ENCODE results near the gene TIMM17A. TPM values are rescaled to one million over a fixed set of nuclear protein-coding genes. Genes with fewer than 3 reads are reported as not detected.

Gene TIMM17A
- total RNA-seq, 2 experiments from 2014 or later, result 43.8 to 67.2 TPM

- BruUV-seq (replicated peaks), result no TSS peak
- Histone ChIP-seq H3K79me2 (ENCODE audit: insufficient read depth, low read depth, low read length) (no peaks in the 10 kb centered on the region), H3K4me3 (ENCODE audit: low read depth, low read length, poor library complexity, severe bottlenecking) (no peak overlapping the region), H3K9me3 (ENCODE audit: low read length) (no peaks in the 10 kb centered on the region), H3K9me2 (ENCODE audit: insufficient read depth, low read length) (no peaks in the 10 kb centered on the region), H3K36me3 (ENCODE audit: insufficient read depth, low read length) (no peaks in the 10 kb centered on the region), H2AFZ (ENCODE audit: low read length) (no peak overlapping the region), H3K4me2 (ENCODE audit: low read length) (no peak overlapping the region), H4K20me1 (ENCODE audit: insufficient read depth, low read length) (no peaks in the 10 kb centered on the region), H3K27ac (ENCODE audit: low read depth, low read length, poor library complexity, severe bottlenecking) (no peak overlapping the region), H3K4me1 (ENCODE audit: insufficient read depth, low read length, poor library complexity, severe bottlenecking) (no peaks in the 10 kb centered on the region)
- intact Hi-C loops (cut with micrococcal nuclease; ENCODE audit: unreplicated experiment), result no loop called here
- no peak for DNase-seq (ENCODE audit: low spot score)
- ChIA-PET POLR2A (no interaction called here), CTCF (ENCODE audit: unreplicated experiment) (no interaction called here)
- TF ChIP-seq CTCF (conservative IDR thresholded peaks at IDR 0.05; ENCODE audit: low read length) (peak; percentile 59), EZH2phosphoT487 (IDR thresholded peaks at IDR 0.05; ENCODE audit: borderline replicate concordance, low read depth, low read length) (no peak)
Measured at GRCh38 chr1:201945157-201945556, 10.1 kb upstream of the TIMM17A start.

- Histone ChIP-seq H3K4me1 (ENCODE audit: insufficient read depth, low read length, poor library complexity, severe bottlenecking) (no peaks in the 10 kb centered on the region), H3K79me2 (ENCODE audit: insufficient read depth, low read depth, low read length) (no peaks in the 10 kb centered on the region), H3K9me3 (ENCODE audit: low read length) (no peaks in the 10 kb centered on the region), H3K4me2 (ENCODE audit: low read length) (no peak overlapping the region), H2AFZ (ENCODE audit: low read length) (no peak overlapping the region), H3K4me3 (ENCODE audit: low read depth, low read length, poor library complexity, severe bottlenecking) (no peak overlapping the region), H3K36me3 (ENCODE audit: insufficient read depth, low read length) (no peaks in the 10 kb centered on the region), H4K20me1 (ENCODE audit: insufficient read depth, low read length) (no peaks in the 10 kb centered on the region), H3K9me2 (ENCODE audit: insufficient read depth, low read length) (no peaks in the 10 kb centered on the region), H3K27ac (ENCODE audit: low read depth, low read length, poor library complexity, severe bottlenecking) (no peak overlapping the region)
- TF ChIP-seq CTCF (conservative IDR thresholded peaks at IDR 0.05; ENCODE audit: low read length), result no peak
- TF ChIP-seq EZH2phosphoT487 (IDR thresholded peaks at IDR 0.05; ENCODE audit: borderline replicate concordance, low read depth, low read length), result no peak
- BruUV-seq (replicated peaks), result no TSS peak
- DNase-seq (ENCODE audit: low spot score), result no peak
- ChIA-PET POLR2A (no interaction called here), CTCF (ENCODE audit: unreplicated experiment) (no interaction called here)
- intact Hi-C loops (cut with micrococcal nuclease; ENCODE audit: unreplicated experiment), result no loop called here
Measured at GRCh38 chr1:201945863-201946223, 9.5 kb upstream of the TIMM17A start.

GRCh38 chr1:201946224-201946908, 8.9 kb upstream of the TIMM17A start, which contains the start of gene LMOD1:
Gene LMOD1, minus strand, starts transcription at chr1:201946548. Its CDS starts 208 bp downstream, at chr1:201946340.
- H4K20me1 ChIP-seq (ENCODE audit: insufficient read depth, low read length), result no peaks in the 10 kb centered on the region
- no peaks in the 10 kb centered on the region for H3K79me2 ChIP-seq (ENCODE audit: insufficient read depth, low read depth, low read length)
- H3K9me2 ChIP-seq (ENCODE audit: insufficient read depth, low read length), result no peaks in the 10 kb centered on the region
- intact Hi-C loops (cut with micrococcal nuclease; ENCODE audit: unreplicated experiment), result no loop called here
- BruUV-seq (replicated peaks), result no TSS peak
- H3K4me1 ChIP-seq (ENCODE audit: insufficient read depth, low read length, poor library complexity, severe bottlenecking), result no peaks in the 10 kb centered on the region
- no peak within 1 kb of the TSS for H2AFZ ChIP-seq (ENCODE audit: low read length)
- ChIA-PET POLR2A (no interaction called here), CTCF (ENCODE audit: unreplicated experiment) (no interaction called here)
- no peaks in the 10 kb centered on the region for H3K9me3 ChIP-seq (ENCODE audit: low read length)
- H3K36me3 ChIP-seq (ENCODE audit: insufficient read depth, low read length), result no peaks in the 10 kb centered on the region
- no peak within 1 kb of the TSS for H3K27ac ChIP-seq (ENCODE audit: low read depth, low read length, poor library complexity, severe bottlenecking)
- DNase-seq (ENCODE audit: low spot score), result no peak
- no peak for TF ChIP-seq CTCF (conservative IDR thresholded peaks at IDR 0.05; ENCODE audit: low read length)
- no peak for TF ChIP-seq EZH2phosphoT487 (IDR thresholded peaks at IDR 0.05; ENCODE audit: borderline replicate concordance, low read depth, low read length)
- no peak within 1 kb of the TSS for H3K4me3 ChIP-seq (ENCODE audit: low read depth, low read length, poor library complexity, severe bottlenecking)
- no peak within 1 kb of the TSS for H3K4me2 ChIP-seq (ENCODE audit: low read length)

Data from OCI-LY7 (cell line).